Gastrocnemius medialis (tissue), 4 donors: ENCODE measurements around the gene ODAPH. TPM values are rescaled to one million over a fixed set of nuclear protein-coding genes. Genes with fewer than 3 reads are reported as not detected.
"Not testable (repeated sequence)": the region's sequence is repeated elsewhere in the genome, so short reads cannot be mapped to it uniquely, and the experiment has no call there.

Experiments used
- ATAC-seq, 2 donors: fragments of 150-250 bp; one replicate each; pipeline ENCODE4 v1.9.1; 2016
- DNase-seq, 2 donors: peaks; one replicate each; pipeline ENCODE4 v3.0.0-alpha.2; 2019
- H3K27ac ChIP-seq, 4 donors: fragments of 200-600 bp; sonication (generic); 1 replicate in 1 of 4; 2 replicates in 3 of 4; pipeline ENCODE4 v1.5.1; 2016 to 2018; ENCODE audit warnings: mild to moderate bottlenecking in 2 of 4, moderate library complexity in 1 of 4
- H3K27me3 ChIP-seq, 3 donors: fragments of 200-600 bp; sonication (generic) in 2 of 3; 1 replicate in 1 of 3; 2 replicates in 2 of 3; pipeline versions ENCODE4 v1.5.1 to v1.6.0; 2016 to 2019; ENCODE audit warnings: mild to moderate bottlenecking in 1 of 3, moderate library complexity in 1 of 3
- H3K36me3 ChIP-seq, 2 donors: fragments of 200-600 bp; sonication (generic) in 1 of 2; one replicate each; pipeline ENCODE4 v1.5.1; 2017 to 2018
- H3K4me1 ChIP-seq, 2 donors: fragments of 200-600 bp; sonication (generic) in 1 of 2; one replicate each; pipeline ENCODE4 v1.5.1; 2016 to 2017; ENCODE audit warnings: mild to moderate bottlenecking in 2 of 2
- H3K4me3 ChIP-seq, 4 donors: fragments of 200-600 bp; sonication (generic) in 3 of 4; 1 replicate in 1 of 4; 2 replicates in 3 of 4; pipeline ENCODE4 v1.5.1; 2016 to 2019; ENCODE audit warnings: mild to moderate bottlenecking in 2 of 4
- H3K9me3 ChIP-seq, 3 donors: fragments of 200-600 bp; sonication (generic) in 2 of 3; 1 replicate in 1 of 3; 2 replicates in 2 of 3; pipeline ENCODE4 v1.5.1; 2016 to 2019
- CTCF ChIP-seq, 5 experiments: fragments of 450-650 bp in 3 of 5; fragments of 200-600 bp in 2 of 5; sonication (generic) in 2 of 5; IDR thresholded peaks in 4 of 5; conservative IDR thresholded peaks in 1 of 5; 1 replicate in 4 of 5; 2 replicates in 1 of 5; pipeline ENCODE4 v1.5.1; 2016 to 2019; ENCODE audit warnings: antibody characterized with exemption in 5 of 5, mild to moderate bottlenecking in 3 of 5, moderate library complexity in 3 of 5
- POLR2A ChIP-seq, 2 donors: fragments of 450-650 bp; IDR thresholded peaks; one replicate each; pipeline ENCODE4 v1.6.1; 2017; ENCODE audit warnings: antibody characterized with exemption in 2 of 2, mild to moderate bottlenecking in 2 of 2, moderate library complexity in 2 of 2
- in situ Hi-C, 4 donors: fragments of 200-750 bp; cut with MboI; loops; one replicate each; pipeline versions ENCODE4 v1.15.0 to v1.8.0; 2017; ENCODE audit warnings: low sequenced_read_pairs in 4 of 4
- intact Hi-C: fragments of 100-400 bp; cut with DNase I; formaldehyde crosslinking; loops from one replicate; pipeline ENCODE4 v1.15.1; 2023; ENCODE audit warnings: low total_unique reads
- total RNA-seq, 4 donors: library from RNA; depleted of rRNA; stranded (reverse); fragments of >200 nt; gene quantifications; one replicate each; pipeline versions ENCODE4 v1.1.0 to v1.2.3, GENCODE V29; 2016

Gene ODAPH
- total RNA-seq, 4 donors from 2014 or later, result not detected

- DNase-seq, intact Hi-C loops, H3K4me3 ChIP-seq, H3K9me3 ChIP-seq, H3K27ac ChIP-seq, H3K4me1 ChIP-seq, ATAC-seq, in situ Hi-C loops, H3K27me3 ChIP-seq: not testable (repeated sequence)
- H3K36me3 ChIP-seq, result peaks cover 0 to 16% of the 10 kb centered on the region in 2 donors
Observed at GRCh38 chr4:75537308-75537707, 18.6 kb upstream of the ODAPH start.

- Histone ChIP-seq H3K27me3 (no peaks in the 10 kb centered on the region), H3K27ac (no peak overlapping the region), H3K36me3 (peaks cover 0 to 24% of the 10 kb centered on the region in 2 donors), H3K9me3 (no peaks in the 10 kb centered on the region), H3K4me3 (no peak overlapping the region), H3K4me1 (no peaks in the 10 kb centered on the region)
- intact Hi-C loops, result no loop called here
- DNase-seq (no peak), ATAC-seq (no peak)
- TF ChIP-seq POLR2A (IDR thresholded peaks at IDR 0.05), result no peak
- TF ChIP-seq CTCF (IDR thresholded peaks at IDR 0.05 in 4 of 5, conservative IDR thresholded peaks at IDR 0.05 in 1 of 5), result no peak
- in situ Hi-C loops, result no loop called here
Observed at GRCh38 chr4:75542824-75543223, 13.0 kb upstream of the ODAPH start.

- H3K4me3 ChIP-seq, DNase-seq, H3K9me3 ChIP-seq, ATAC-seq, H3K4me1 ChIP-seq, in situ Hi-C loops, intact Hi-C loops, H3K27me3 ChIP-seq, H3K27ac ChIP-seq: not testable (repeated sequence)
- H3K36me3 ChIP-seq, result peaks cover 0 to 24% of the 10 kb centered on the region in 2 donors
Observed at GRCh38 chr4:75544220-75544619, 11.6 kb upstream of the ODAPH start.

- no peak overlapping the region for H3K4me3 ChIP-seq
- H3K4me1 ChIP-seq, result no peaks in the 10 kb centered on the region
- DNase-seq (no peak), ATAC-seq (no peak)
- H3K27ac ChIP-seq, result no peak overlapping the region
- intact Hi-C loops, result no loop called here
- peaks cover 0 to 19% of the 10 kb centered on the region in 2 donors for H3K36me3 ChIP-seq
- H3K27me3 ChIP-seq, result no peaks in the 10 kb centered on the region
- in situ Hi-C loops, result no loop called here
- no peaks in the 10 kb centered on the region for H3K9me3 ChIP-seq
- no peak for TF ChIP-seq CTCF (IDR thresholded peaks at IDR 0.05 in 4 of 5, conservative IDR thresholded peaks at IDR 0.05 in 1 of 5)
- TF ChIP-seq POLR2A (IDR thresholded peaks at IDR 0.05), result no peak
Observed at GRCh38 chr4:75544870-75545269, 11.0 kb upstream of the ODAPH start.

- H3K4me1 ChIP-seq, result no peaks in the 10 kb centered on the region
- intact Hi-C loops, result no loop called here
- TF ChIP-seq POLR2A (IDR thresholded peaks at IDR 0.05) (no peak), CTCF (IDR thresholded peaks at IDR 0.05 in 4 of 5, conservative IDR thresholded peaks at IDR 0.05 in 1 of 5) (no peak)
Observed at GRCh38 chr4:75545526-75545925, 10.3 kb upstream of the ODAPH start.

More at GRCh38 chr4:75545526-75545925, 10.3 kb upstream of the ODAPH start:
- Histone ChIP-seq H3K36me3 (peaks cover 0 to 12% of the 10 kb centered on the region in 2 donors), H3K9me3 (no peaks in the 10 kb centered on the region), H3K27me3 (no peaks in the 10 kb centered on the region), H3K4me3 (no peak overlapping the region), H3K27ac (no peak overlapping the region)
- ATAC-seq (no peak), DNase-seq (no peak)
- in situ Hi-C loops, result no loop called here
